Lower leg skin (tissue), 3 donors: ENCODE results near the gene GPR137B.

Experiments
- POLR2A ChIP-seq, 2 donors: fragments of 450-650 bp; IDR thresholded peaks; one replicate each; pipeline ENCODE4 v1.6.1; 2016 to 2017; ENCODE audit warnings: antibody characterized with exemption in 2 of 2, mild to moderate bottlenecking in 1 of 2, moderate library complexity in 1 of 2
- TF ChIP-seq, protein P1 (sequence below), 3 donors: fragments of 450-650 bp; IDR thresholded peaks; one replicate each; pipeline ENCODE4 v1.5.1; 2016; ENCODE audit warnings: antibody characterized with exemption in 3 of 3, mild to moderate bottlenecking in 3 of 3, moderate library complexity in 2 of 3

DNA sequence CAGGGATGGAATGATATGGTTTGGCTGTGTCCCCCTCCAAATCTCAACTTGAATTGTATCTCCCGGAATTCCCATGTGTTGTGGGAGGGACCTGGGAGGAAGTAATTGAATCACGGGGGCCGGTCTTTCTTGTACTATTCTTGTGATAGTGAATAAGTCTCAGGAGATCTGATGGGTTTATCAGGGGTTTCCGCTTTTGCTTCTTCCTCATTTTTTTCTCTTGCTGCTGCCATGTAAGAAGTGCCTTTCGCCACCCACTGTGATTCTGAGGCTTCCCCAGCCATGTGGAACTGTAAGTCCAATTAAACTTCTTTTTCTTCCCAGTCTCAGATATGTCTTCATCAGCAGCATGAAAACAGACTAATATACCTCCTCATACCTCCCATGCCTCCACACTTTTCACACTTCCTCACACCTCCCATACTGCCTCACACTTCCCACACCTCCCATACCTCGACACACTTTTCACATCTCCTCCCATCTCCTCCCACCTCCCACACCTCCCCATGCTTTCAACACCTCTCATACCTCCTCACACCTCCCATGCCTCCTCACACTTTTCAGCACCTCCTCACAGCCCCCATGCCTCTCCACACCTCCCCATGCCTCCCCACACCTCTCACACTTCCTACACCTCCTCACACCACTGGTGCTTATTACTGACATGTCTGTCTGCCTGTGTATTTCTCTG, 21.3 kb downstream of the GPR137B start:
- TF ChIP-seq, protein P1, sequence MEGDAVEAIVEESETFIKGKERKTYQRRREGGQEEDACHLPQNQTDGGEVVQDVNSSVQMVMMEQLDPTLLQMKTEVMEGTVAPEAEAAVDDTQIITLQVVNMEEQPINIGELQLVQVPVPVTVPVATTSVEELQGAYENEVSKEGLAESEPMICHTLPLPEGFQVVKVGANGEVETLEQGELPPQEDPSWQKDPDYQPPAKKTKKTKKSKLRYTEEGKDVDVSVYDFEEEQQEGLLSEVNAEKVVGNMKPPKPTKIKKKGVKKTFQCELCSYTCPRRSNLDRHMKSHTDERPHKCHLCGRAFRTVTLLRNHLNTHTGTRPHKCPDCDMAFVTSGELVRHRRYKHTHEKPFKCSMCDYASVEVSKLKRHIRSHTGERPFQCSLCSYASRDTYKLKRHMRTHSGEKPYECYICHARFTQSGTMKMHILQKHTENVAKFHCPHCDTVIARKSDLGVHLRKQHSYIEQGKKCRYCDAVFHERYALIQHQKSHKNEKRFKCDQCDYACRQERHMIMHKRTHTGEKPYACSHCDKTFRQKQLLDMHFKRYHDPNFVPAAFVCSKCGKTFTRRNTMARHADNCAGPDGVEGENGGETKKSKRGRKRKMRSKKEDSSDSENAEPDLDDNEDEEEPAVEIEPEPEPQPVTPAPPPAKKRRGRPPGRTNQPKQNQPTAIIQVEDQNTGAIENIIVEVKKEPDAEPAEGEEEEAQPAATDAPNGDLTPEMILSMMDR (IDR thresholded peaks at IDR 0.05), result no peak
- no peak for TF ChIP-seq POLR2A (IDR thresholded peaks at IDR 0.05)
